HG02852 (cell line): ENCODE data around the gene BUB3.

ENCODE experiments used
- ATAC-seq: cut with Tn5 transposase; IDR thresholded peaks from one replicate; pipeline ENCODE4 v1.9.1; 2021; ENCODE audit warnings: mild to moderate bottlenecking, moderate library complexity; ENCODE audit not compliant: unreplicated experiment

The BUB3 gene

GRCh38 chr10:123140983-123141390 lies 13.2 kb upstream of the BUB3 start:
- ATAC-seq: no peak

- ATAC-seq: no peak
These were observed 12.2 kb upstream of the BUB3 start for GRCh38 chr10:123141791-123142700.

DNA sequence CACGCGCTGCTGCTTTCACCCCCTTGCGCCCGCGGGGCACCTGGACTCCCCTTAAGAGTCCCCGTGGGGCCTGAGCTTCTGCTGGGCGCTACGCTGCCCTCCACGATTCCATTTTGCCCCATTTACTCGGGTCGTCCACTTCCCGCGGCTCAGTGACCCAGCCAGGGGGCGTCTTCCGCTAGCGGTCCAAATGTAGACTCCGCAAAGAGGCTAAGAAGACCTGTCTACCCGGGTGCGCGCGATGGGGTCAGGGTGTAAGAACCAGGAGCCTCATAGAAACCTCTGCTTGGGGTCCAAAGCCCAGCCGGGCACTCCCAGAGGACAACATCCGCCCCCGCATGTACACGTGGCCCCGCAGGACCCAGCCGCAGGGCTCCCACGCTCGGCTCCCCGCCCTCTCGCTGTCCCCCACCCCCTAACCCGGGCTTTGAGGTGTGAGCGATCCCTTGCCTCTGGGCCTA lies 11.5 kb upstream of the BUB3 start:
- ATAC-seq: no peak

DNA sequence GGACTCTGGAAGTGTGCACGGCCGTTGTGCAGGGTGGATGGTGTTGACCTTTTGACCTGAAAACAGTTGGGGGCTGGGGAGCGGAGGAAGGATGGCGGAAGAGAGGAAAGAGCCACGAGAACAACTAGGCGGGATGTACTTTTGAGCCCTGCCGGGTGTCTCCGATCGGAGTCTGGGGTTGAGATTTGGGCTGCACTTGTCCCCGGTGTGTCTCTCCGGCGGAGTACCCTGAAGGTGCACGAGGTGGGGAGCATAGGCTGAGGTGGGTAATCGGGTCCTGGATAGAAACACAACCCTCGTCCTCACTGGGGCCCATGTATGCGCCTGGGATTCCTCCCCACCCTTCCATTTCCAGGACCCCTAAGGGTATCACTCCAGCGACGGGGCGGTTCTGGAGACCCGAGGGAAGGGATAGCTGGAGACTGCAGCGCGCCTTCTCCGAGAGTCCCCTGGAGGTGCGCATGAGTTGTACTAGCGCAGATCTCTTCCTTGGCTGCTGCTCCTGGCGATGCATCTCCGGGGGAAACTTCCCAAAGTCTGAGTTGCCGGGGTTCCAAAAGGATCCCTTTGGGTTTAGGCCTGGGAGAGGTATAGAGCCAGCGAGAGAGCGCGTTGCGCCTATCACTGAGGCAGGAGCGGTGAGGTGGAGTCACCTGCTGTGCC lies 10.9 kb upstream of the BUB3 start:
- no peak for ATAC-seq

- ATAC-seq: no peak
These were observed 10.4 kb upstream of the BUB3 start for GRCh38 chr10:123143825-123144168.

GRCh38 chr10:123144697-123145541 lies 9.3 kb upstream of the BUB3 start:
- no peak for ATAC-seq

GRCh38 chr10:123145542-123146012 lies 8.6 kb upstream of the BUB3 start:
- ATAC-seq: no peak

DNA sequence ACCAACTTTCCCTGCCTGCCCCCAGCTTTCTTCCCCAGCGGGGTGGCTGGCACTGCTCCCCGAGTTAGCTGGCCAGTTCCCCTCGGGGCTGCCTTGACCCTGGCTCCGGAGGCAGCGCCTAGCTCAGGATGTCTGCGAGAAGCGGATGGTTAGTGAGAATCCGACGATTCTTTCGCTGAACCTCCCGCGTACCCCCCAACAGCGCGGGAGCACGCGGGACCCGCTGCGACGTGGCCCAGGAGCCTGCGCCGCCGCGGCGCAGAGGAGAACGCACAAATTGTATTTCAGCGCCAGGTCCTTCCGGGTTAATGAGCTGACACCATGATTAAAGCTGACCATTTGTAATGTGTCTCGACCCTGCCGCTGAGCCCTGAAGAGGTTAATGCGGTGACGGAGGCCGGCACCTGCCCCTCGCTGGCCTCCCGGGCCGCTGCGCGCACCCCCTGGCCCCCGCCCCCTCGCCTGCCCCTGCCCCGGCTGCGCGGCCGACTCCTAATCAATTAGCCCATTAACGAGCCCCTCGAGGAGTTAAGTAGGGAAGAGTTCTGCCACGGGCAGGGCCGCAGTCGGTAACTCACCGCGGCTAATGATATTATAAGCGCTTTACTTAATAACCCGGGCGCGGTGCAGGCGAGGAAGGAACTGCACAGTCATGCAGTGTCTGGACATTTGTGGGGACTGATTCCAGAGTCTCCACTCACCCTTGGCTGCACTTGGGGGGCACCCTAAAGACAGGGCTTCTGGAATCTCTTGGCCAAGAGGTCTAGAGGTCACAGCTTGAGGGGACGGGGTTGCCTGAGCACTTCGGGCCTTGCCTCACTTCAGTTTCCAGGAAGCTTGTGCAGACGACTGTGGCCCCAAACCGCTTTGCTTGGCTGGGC lies 7.9 kb upstream of the BUB3 start:
- no peak for ATAC-seq

GRCh38 chr10:123146894-123147634 lies 7.1 kb upstream of the BUB3 start:
- no peak for ATAC-seq

DNA sequence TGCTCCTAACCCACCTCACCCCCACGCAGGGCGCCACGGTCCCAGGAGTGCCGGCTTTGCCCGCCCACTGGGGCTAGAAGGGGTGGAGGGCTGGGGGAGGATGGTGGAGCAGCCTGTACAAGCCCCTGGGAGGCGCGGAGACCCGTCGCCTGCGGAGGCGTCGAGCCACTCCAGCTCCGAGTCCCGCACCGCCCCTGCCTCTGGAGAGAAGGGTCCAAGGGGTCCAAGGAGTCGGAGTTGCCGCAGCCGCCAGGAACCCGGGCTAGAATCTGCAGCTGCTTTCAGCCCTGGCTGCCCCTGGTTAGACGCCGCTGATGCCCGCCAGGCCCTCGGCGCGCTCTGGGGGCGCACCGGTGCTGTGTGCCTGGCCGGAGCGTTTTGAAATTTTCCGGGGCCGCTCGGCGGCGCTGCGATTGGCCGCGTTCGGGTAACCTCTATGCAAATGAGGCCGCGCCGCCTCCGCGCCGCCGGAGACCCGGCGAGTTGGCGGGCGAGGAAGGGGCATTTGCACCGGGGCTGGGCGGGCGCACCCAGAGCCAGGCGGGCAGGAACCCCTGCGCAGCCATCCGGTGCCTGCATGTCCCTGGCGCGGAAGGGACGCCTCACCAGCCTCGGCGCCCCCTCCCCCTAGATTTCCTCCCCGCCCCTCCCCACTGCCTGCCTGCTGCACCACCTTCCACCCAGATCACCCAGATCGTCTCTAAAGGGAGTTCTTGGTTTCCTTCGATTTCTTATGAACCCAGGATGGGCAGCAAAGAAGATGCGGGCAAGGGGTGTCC lies 6.4 kb upstream of the BUB3 start, which contains the start of gene HMX2:
HMX2 (plus strand) TSS at position 502 of the 779 bp plus-strand sequence; CDS start at position 745, 243 bp downstream.
- ATAC-seq: peak; percentile 28

- ATAC-seq: no peak
These were observed 5.6 kb upstream of the BUB3 start for GRCh38 chr10:123148414-123149161.

GRCh38 chr10:123149162-123149567 lies 5.0 kb upstream of the BUB3 start:
- no peak for ATAC-seq

DNA sequence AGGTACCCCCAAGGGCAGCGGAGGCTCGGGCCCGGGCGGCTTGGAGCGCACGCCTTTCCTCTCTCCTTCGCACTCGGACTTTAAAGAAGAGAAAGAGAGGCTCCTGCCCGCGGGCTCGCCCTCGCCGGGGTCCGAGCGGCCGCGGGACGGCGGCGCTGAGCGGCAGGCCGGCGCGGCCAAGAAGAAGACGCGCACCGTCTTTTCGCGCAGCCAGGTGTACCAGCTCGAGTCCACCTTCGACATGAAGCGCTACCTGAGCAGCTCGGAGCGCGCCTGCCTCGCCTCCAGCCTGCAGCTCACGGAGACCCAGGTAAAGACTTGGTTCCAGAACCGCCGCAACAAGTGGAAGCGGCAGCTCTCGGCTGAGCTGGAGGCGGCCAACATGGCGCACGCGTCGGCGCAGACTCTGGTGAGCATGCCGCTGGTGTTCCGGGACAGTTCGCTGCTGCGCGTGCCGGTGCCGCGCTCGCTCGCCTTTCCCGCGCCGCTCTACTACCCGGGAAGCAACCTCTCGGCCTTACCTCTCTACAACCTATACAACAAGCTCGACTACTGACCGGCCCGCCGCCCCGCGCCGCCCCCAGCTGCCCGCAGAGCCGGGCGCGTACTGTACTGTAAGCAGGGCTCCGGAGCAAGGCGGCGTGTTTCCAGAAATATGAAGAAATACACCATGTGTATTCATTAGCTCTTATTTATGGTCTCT lies 4.5 kb upstream of the BUB3 start:
- no peak for ATAC-seq

GRCh38 chr10:123150271-123150985 lies 3.8 kb upstream of the BUB3 start:
- ATAC-seq: no peak

- no peak for ATAC-seq
These were observed 3.0 kb upstream of the BUB3 start for GRCh38 chr10:123150986-123151736.

DNA sequence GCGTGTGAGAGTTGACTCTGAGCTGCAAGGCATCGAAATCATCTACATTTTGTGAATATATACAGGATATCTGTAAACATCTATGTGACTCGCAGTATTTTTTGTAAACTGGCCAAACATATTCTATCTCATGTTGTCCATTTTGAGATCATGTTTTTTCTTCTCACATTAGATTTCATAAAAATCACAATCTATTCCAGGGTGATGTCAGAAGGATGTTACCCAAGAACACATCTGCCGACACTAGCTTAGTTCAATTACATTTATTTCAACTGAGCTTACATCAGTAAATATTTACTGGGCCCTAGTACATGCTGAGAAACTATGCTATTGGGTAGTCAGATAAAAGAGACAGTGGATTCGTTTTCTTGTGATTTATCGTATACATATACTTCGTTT lies 2.5 kb upstream of the BUB3 start:
- ATAC-seq: no peak
